Astrocyte (in vitro differentiated cells and primary cell): ENCODE results near the gene ZFP1.

Source experiments
- CTCF ChIP-seq: IDR thresholded peaks from 2 replicates; pipeline ENCODE4 v1.5.1; 2011; ENCODE audit warnings: low read depth, mild to moderate bottlenecking, inconsistent platforms, low read length, moderate library complexity; ENCODE audit not compliant: insufficient read depth
- EZH2 ChIP-seq: IDR thresholded peaks from 2 replicates; pipeline ENCODE4 v1.6.1; 2012; ENCODE audit warnings: mild to moderate bottlenecking, low read length, inconsistent platforms; ENCODE audit not compliant: insufficient read depth

GRCh38 chr16:75151798-75152197, 3.5 kb downstream of the ZFP1 start:
- TF ChIP-seq CTCF = no peak
- no peak for TF ChIP-seq EZH2
